GM23338 (cell line): ENCODE results near the gene TRIM24. TPM values are rescaled to one million over a fixed set of nuclear protein-coding genes. Genes with fewer than 3 reads are reported as not detected.

Source experiments
- ATAC-seq: fragments of 200-7000 bp; cut with Tn5 transposase; 3 replicates; pipeline ENCODE4 v1.9.1; 2020
- DNase-seq: peaks from one replicate; pipeline ENCODE4 v3.0.0-alpha.2; 2015; ENCODE audit warnings: low spot score
- H2AFZ ChIP-seq: fragments of 200-600 bp; sonication (generic); 2 replicates; pipeline ENCODE4 v1.8.0; 2016; ENCODE audit warnings: antibody characterized with exemption, mild to moderate bottlenecking, moderate library complexity
- H3F3A ChIP-seq: fragments of 200-600 bp; sonication (generic); replicated peaks from 2 replicates; pipeline ENCODE4 v1.8.0; 2017; ENCODE audit warnings: antibody characterized with exemption, mixed run types, low read depth
- H3K27ac ChIP-seq: fragments of 200-600 bp; sonication (generic); 2 replicates; pipeline ENCODE4 v1.6.1; 2016; ENCODE audit warnings: low read depth
- H3K27me3 ChIP-seq: fragments of 200-600 bp; sonication (generic); 2 replicates; pipeline ENCODE4 v1.8.0; 2016; ENCODE audit warnings: mild to moderate bottlenecking, mixed run types, moderate library complexity; ENCODE audit not compliant: insufficient read depth
- H3K36me3 ChIP-seq: fragments of 200-600 bp; sonication (generic); 2 replicates; pipeline ENCODE4 v1.8.0; 2016; ENCODE audit warnings: mild to moderate bottlenecking; ENCODE audit not compliant: insufficient read depth
- H3K4me1 ChIP-seq: fragments of 200-600 bp; sonication (generic); 2 replicates; pipeline ENCODE4 v1.8.0; 2016; ENCODE audit warnings: mild to moderate bottlenecking, moderate library complexity; ENCODE audit not compliant: insufficient read depth
- H3K4me2 ChIP-seq: fragments of 200-600 bp; sonication (generic); 2 replicates; pipeline ENCODE4 v1.7.1; 2017; ENCODE audit warnings: mixed run types
- H3K4me3 ChIP-seq: fragments of 200-600 bp; sonication (generic); 2 replicates; pipeline ENCODE4 v1.6.1; 2016; ENCODE audit warnings: mixed run types
- H3K79me2 ChIP-seq: fragments of 200-600 bp; sonication (generic); replicated peaks from 2 replicates; pipeline ENCODE4 v1.8.0; 2017; ENCODE audit warnings: mild to moderate bottlenecking; ENCODE audit not compliant: insufficient read depth
- H3K9me2 ChIP-seq: fragments of 200-600 bp; sonication (generic); 2 replicates; pipeline ENCODE4 v1.8.0; 2017; ENCODE audit not compliant: insufficient read depth
- H4K20me1 ChIP-seq: fragments of 200-600 bp; sonication (generic); replicated peaks from 2 replicates; pipeline ENCODE4 v1.8.0; 2017; ENCODE audit warnings: mild to moderate bottlenecking; ENCODE audit not compliant: insufficient read depth
- H3K27ac Mint-ChIP-seq: 2 replicates; pipeline ENCODE4 v1.8.0; 2020; ENCODE audit warnings: inconsistent platforms, mild to moderate bottlenecking, moderate library complexity, mixed read lengths
- H3K27me3 Mint-ChIP-seq: 3 replicates; pipeline ENCODE4 v1.8.0; 2022; ENCODE audit warnings: low read depth, mild to moderate bottlenecking, moderate library complexity, mixed read lengths, inconsistent platforms; ENCODE audit not compliant: insufficient read depth, poor library complexity
- H3K36me3 Mint-ChIP-seq: 3 replicates; pipeline ENCODE4 v1.8.0; 2021; ENCODE audit warnings: low read depth, mild to moderate bottlenecking, inconsistent platforms, moderate library complexity, mixed read lengths
- H3K4me1 Mint-ChIP-seq: 3 replicates; pipeline ENCODE4 v1.8.0; 2020; ENCODE audit warnings: mild to moderate bottlenecking, inconsistent platforms, mixed read lengths
- H3K4me3 Mint-ChIP-seq: 3 replicates; pipeline ENCODE4 v1.8.0; 2021; ENCODE audit warnings: moderate library complexity, mild to moderate bottlenecking, inconsistent platforms, mixed read lengths
- H3K9me3 Mint-ChIP-seq: 3 replicates; pipeline ENCODE4 v1.8.0; 2020; ENCODE audit warnings: moderate library complexity, mild to moderate bottlenecking, inconsistent platforms, mixed read lengths
- CREB1 ChIP-seq: fragments of 250-450 bp; sonication (Bioruptor Pico); IDR thresholded peaks from 2 replicates; pipeline ENCODE4 v1.5.0; 2020; ENCODE audit warnings: low read depth, mild to moderate bottlenecking, moderate library complexity
- EZH2 ChIP-seq: fragments of 200-600 bp; sonication (generic); IDR thresholded peaks from one replicate; pipeline ENCODE4 v1.8.0; 2017; ENCODE audit warnings: antibody characterized with exemption, mild to moderate bottlenecking, low read depth; ENCODE audit not compliant: unreplicated experiment
- EZH2phosphoT487 ChIP-seq: fragments of 200-600 bp; sonication (generic); IDR thresholded peaks from one replicate; pipeline ENCODE4 v1.8.1; 2018; ENCODE audit warnings: antibody characterized with exemption; ENCODE audit not compliant: unreplicated experiment
- JUNB ChIP-seq: IDR thresholded peaks from one replicate; pipeline ENCODE4 v1.6.1; 2016; ENCODE audit warnings: antibody characterized with exemption; ENCODE audit not compliant: unreplicated experiment
- NANOG ChIP-seq: IDR thresholded peaks from 2 replicates; pipeline ENCODE4 v1.6.1; 2016; ENCODE audit warnings: antibody characterized with exemption, borderline replicate concordance
- POLR2AphosphoS5 ChIP-seq: IDR thresholded peaks from 2 replicates; pipeline ENCODE4 v1.6.1; 2016; ENCODE audit warnings: antibody characterized with exemption, low read depth
- STAT1 ChIP-seq: IDR thresholded peaks from one replicate; pipeline ENCODE4 v1.6.1; 2016; ENCODE audit warnings: antibody characterized with exemption; ENCODE audit not compliant: unreplicated experiment
- ZNF114 ChIP-seq: fragments of 250-450 bp; sonication (Bioruptor Pico); IDR thresholded peaks from 2 replicates; pipeline ENCODE4 v1.5.0; 2020; ENCODE audit warnings: mild to moderate bottlenecking, moderate library complexity
- ZNF331 ChIP-seq: fragments of 250-450 bp; sonication (Bioruptor Pico); IDR thresholded peaks from 2 replicates; pipeline ENCODE4 v1.5.0; 2020; ENCODE audit warnings: low read depth, mild to moderate bottlenecking, moderate library complexity
- polyA plus RNA-seq: library from polyadenylated mRNA; unstranded; fragments of >200 nt; fragmentation: Nextera tagmentation; extraction: Ambion mirVana; gene quantifications from 2 replicates; pipeline ENCODE4 v1.2.1, GENCODE V29; 2016
- total RNA-seq: library from RNA; depleted of rRNA; stranded (reverse); fragments of >200 nt; shearing (Covaris generic); gene quantifications from 2 replicates; pipeline ENCODE4 v1.2.3, GENCODE V29; 2014
- TF ChIP-seq, protein P1 (sequence below): IDR thresholded peaks from 2 replicates; pipeline ENCODE4 v1.6.1; 2016; ENCODE audit warnings: antibody characterized with exemption
- TF ChIP-seq, protein P2 (sequence below): IDR thresholded peaks from one replicate; pipeline ENCODE4 v1.6.1; 2018; ENCODE audit warnings: antibody characterized with exemption; ENCODE audit not compliant: unreplicated experiment
- TF ChIP-seq, protein P3 (sequence below), 2 experiments: fragments of 200-600 bp in 1 of 2; sonication (generic) in 1 of 2; conservative IDR thresholded peaks; 2 replicates each; pipeline versions ENCODE4 v1.5.1 to v1.6.1; 2016 to 2017; ENCODE audit warnings: antibody characterized with exemption in 2 of 2, low read depth in 2 of 2, mild to moderate bottlenecking in 2 of 2, moderate library complexity in 1 of 2
- TF ChIP-seq, protein P4 (sequence below): fragments of 250-450 bp; sonication (Bioruptor Pico); IDR thresholded peaks from 2 replicates; pipeline ENCODE4 v1.5.0; 2020; ENCODE audit warnings: mild to moderate bottlenecking, moderate library complexity

TRIM24 gene
- total and polyA plus RNA-seq, 2 experiments from 2014 or later: 67.0 to 120 TPM

DNA sequence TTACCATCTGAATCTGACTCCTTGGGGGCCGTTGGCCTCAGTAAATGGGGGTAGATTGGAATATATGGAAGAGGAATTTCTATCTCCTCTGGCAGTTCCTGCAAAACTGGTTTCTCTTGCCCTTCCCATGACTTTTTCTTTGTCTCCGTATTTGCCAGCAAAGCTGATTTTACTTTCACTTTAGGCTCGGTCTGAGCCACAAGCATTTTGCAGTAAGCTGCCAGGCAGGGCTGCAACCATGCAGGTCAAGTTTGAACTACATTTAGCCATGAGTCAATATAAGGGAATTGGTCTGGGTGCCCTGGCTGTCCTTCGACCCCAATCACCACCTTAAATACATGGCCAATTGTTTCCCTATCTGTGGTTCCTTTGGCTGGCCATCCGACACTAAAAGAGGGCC lies 104.3 kb downstream of the TRIM24 start:
- H3K4me3 Mint-ChIP-seq: no peak overlapping the region
- H3K9me3 Mint-ChIP-seq: peaks cover 60% of the 10 kb centered on the region
- H3K27me3 ChIP-seq: no peaks in the 10 kb centered on the region
- no peak for TF ChIP-seq ZNF114 (CRISPR knock-in tag)
- TF ChIP-seq STAT1: no peak
- no peak for TF ChIP-seq POLR2AphosphoS5
- TF ChIP-seq NANOG: no peak
- TF ChIP-seq EZH2: no peak
- no peak for TF ChIP-seq CREB1
- TF ChIP-seq ZNF331 (CRISPR knock-in tag): no peak
- no peak for TF ChIP-seq JUNB
- no peak for TF ChIP-seq EZH2phosphoT487
- TF ChIP-seq, protein P1, sequence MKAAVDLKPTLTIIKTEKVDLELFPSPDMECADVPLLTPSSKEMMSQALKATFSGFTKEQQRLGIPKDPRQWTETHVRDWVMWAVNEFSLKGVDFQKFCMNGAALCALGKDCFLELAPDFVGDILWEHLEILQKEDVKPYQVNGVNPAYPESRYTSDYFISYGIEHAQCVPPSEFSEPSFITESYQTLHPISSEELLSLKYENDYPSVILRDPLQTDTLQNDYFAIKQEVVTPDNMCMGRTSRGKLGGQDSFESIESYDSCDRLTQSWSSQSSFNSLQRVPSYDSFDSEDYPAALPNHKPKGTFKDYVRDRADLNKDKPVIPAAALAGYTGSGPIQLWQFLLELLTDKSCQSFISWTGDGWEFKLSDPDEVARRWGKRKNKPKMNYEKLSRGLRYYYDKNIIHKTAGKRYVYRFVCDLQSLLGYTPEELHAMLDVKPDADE: no peak
- TF ChIP-seq, protein P2, sequence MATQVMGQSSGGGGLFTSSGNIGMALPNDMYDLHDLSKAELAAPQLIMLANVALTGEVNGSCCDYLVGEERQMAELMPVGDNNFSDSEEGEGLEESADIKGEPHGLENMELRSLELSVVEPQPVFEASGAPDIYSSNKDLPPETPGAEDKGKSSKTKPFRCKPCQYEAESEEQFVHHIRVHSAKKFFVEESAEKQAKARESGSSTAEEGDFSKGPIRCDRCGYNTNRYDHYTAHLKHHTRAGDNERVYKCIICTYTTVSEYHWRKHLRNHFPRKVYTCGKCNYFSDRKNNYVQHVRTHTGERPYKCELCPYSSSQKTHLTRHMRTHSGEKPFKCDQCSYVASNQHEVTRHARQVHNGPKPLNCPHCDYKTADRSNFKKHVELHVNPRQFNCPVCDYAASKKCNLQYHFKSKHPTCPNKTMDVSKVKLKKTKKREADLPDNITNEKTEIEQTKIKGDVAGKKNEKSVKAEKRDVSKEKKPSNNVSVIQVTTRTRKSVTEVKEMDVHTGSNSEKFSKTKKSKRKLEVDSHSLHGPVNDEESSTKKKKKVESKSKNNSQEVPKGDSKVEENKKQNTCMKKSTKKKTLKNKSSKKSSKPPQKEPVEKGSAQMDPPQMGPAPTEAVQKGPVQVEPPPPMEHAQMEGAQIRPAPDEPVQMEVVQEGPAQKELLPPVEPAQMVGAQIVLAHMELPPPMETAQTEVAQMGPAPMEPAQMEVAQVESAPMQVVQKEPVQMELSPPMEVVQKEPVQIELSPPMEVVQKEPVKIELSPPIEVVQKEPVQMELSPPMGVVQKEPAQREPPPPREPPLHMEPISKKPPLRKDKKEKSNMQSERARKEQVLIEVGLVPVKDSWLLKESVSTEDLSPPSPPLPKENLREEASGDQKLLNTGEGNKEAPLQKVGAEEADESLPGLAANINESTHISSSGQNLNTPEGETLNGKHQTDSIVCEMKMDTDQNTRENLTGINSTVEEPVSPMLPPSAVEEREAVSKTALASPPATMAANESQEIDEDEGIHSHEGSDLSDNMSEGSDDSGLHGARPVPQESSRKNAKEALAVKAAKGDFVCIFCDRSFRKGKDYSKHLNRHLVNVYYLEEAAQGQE: no peak
- TF ChIP-seq, protein P3, sequence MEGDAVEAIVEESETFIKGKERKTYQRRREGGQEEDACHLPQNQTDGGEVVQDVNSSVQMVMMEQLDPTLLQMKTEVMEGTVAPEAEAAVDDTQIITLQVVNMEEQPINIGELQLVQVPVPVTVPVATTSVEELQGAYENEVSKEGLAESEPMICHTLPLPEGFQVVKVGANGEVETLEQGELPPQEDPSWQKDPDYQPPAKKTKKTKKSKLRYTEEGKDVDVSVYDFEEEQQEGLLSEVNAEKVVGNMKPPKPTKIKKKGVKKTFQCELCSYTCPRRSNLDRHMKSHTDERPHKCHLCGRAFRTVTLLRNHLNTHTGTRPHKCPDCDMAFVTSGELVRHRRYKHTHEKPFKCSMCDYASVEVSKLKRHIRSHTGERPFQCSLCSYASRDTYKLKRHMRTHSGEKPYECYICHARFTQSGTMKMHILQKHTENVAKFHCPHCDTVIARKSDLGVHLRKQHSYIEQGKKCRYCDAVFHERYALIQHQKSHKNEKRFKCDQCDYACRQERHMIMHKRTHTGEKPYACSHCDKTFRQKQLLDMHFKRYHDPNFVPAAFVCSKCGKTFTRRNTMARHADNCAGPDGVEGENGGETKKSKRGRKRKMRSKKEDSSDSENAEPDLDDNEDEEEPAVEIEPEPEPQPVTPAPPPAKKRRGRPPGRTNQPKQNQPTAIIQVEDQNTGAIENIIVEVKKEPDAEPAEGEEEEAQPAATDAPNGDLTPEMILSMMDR (conservative IDR thresholded peaks at IDR 0.05; ENCODE audit: low read depth in 2 of 2): no peak
- TF ChIP-seq, protein P4, sequence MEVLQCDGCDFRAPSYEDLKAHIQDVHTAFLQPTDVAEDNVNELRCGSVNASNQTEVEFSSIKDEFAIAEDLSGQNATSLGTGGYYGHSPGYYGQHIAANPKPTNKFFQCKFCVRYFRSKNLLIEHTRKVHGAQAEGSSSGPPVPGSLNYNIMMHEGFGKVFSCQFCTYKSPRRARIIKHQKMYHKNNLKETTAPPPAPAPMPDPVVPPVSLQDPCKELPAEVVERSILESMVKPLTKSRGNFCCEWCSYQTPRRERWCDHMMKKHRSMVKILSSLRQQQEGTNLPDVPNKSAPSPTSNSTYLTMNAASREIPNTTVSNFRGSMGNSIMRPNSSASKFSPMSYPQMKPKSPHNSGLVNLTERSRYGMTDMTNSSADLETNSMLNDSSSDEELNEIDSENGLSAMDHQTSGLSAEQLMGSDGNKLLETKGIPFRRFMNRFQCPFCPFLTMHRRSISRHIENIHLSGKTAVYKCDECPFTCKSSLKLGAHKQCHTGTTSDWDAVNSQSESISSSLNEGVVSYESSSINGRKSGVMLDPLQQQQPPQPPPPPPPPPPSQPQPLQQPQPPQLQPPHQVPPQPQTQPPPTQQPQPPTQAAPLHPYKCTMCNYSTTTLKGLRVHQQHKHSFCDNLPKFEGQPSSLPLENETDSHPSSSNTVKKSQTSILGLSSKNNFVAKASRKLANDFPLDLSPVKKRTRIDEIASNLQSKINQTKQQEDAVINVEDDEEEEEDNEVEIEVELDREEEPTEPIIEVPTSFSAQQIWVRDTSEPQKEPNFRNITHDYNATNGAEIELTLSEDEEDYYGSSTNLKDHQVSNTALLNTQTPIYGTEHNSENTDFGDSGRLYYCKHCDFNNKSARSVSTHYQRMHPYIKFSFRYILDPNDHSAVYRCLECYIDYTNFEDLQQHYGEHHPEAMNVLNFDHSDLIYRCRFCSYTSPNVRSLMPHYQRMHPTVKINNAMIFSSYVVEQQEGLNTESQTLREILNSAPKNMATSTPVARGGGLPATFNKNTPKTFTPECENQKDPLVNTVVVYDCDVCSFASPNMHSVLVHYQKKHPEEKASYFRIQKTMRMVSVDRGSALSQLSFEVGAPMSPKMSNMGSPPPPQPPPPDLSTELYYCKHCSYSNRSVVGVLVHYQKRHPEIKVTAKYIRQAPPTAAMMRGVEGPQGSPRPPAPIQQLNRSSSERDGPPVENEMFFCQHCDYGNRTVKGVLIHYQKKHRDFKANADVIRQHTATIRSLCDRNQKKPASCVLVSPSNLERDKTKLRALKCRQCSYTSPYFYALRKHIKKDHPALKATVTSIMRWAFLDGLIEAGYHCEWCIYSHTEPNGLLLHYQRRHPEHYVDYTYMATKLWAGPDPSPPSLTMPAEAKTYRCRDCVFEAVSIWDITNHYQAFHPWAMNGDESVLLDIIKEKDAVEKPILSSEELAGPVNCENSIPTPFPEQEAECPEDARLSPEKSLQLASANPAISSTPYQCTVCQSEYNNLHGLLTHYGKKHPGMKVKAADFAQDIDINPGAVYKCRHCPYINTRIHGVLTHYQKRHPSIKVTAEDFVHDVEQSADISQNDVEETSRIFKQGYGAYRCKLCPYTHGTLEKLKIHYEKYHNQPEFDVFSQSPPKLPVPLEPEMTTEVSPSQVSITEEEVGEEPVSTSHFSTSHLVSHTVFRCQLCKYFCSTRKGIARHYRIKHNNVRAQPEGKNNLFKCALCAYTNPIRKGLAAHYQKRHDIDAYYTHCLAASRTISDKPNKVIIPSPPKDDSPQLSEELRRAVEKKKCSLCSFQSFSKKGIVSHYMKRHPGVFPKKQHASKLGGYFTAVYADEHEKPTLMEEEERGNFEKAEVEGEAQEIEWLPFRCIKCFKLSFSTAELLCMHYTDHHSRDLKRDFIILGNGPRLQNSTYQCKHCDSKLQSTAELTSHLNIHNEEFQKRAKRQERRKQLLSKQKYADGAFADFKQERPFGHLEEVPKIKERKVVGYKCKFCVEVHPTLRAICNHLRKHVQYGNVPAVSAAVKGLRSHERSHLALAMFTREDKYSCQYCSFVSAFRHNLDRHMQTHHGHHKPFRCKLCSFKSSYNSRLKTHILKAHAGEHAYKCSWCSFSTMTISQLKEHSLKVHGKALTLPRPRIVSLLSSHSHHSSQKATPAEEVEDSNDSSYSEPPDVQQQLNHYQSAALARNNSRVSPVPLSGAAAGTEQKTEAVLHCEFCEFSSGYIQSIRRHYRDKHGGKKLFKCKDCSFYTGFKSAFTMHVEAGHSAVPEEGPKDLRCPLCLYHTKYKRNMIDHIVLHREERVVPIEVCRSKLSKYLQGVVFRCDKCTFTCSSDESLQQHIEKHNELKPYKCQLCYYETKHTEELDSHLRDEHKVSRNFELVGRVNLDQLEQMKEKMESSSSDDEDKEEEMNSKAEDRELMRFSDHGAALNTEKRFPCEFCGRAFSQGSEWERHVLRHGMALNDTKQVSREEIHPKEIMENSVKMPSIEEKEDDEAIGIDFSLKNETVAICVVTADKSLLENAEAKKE (CRISPR knock-in tag): no peak
- 0 out of 2 replicates have a peak, but pooled peaks cover 4% of the 10 kb centered on the region for H4K20me1 ChIP-seq
- peaks cover 2% of the 10 kb centered on the region; the same call in 1 of the 2 replicates for H3K9me2 ChIP-seq
- H3K27me3 Mint-ChIP-seq: peaks cover 6% of the 10 kb centered on the region
- H3F3A ChIP-seq: 0 out of 2 replicates have a peak, but pooled peaks cover 3% of the 10 kb centered on the region
- H3K4me3 ChIP-seq: no peak overlapping the region
- no peak overlapping the region for H3K4me2 ChIP-seq
- H3K36me3 Mint-ChIP-seq: peaks cover 98% of the 10 kb centered on the region
- no peak overlapping the region for H2AFZ ChIP-seq
- DNase-seq (no peak), ATAC-seq (no peak)
- H3K27ac Mint-ChIP-seq: no peak overlapping the region
- H3K36me3 ChIP-seq: peaks cover 92% of the 10 kb centered on the region
- H3K4me1 Mint-ChIP-seq: no peaks in the 10 kb centered on the region
- no peaks in the 10 kb centered on the region for H3K4me1 ChIP-seq
- no peak overlapping the region for H3K27ac ChIP-seq
- peaks cover 24% of the 10 kb centered on the region for H3K79me2 ChIP-seq
